Osteocyte (in vitro differentiated cells): ENCODE results near the gene HDAC4. TPM values are rescaled to one million over a fixed set of nuclear protein-coding genes. Genes with fewer than 3 reads are reported as not detected.

ENCODE experiments used
- DNase-seq: peaks from one replicate; pipeline ENCODE4 v3.0.0; 2021; ENCODE audit warnings: mixed read lengths; ENCODE audit not compliant: unreplicated experiment; ENCODE audit errors: extremely low spot score
- H3K27ac Mint-ChIP-seq: one replicate; pipeline ENCODE4 v1.8.0; 2021; ENCODE audit warnings: mild to moderate bottlenecking, mixed read lengths; ENCODE audit not compliant: unreplicated experiment
- H3K27me3 Mint-ChIP-seq: one replicate; pipeline ENCODE4 v1.8.0; 2021; ENCODE audit warnings: mixed read lengths; ENCODE audit not compliant: unreplicated experiment
- H3K36me3 Mint-ChIP-seq: one replicate; pipeline ENCODE4 v1.8.0; 2021; ENCODE audit warnings: mixed read lengths; ENCODE audit not compliant: unreplicated experiment
- H3K4me1 Mint-ChIP-seq: one replicate; pipeline ENCODE4 v1.8.0; 2021; ENCODE audit warnings: mixed read lengths; ENCODE audit not compliant: unreplicated experiment
- H3K4me3 Mint-ChIP-seq: one replicate; pipeline ENCODE4 v1.8.0; 2021; ENCODE audit warnings: mild to moderate bottlenecking, moderate library complexity, mixed read lengths; ENCODE audit not compliant: unreplicated experiment
- H3K9me3 Mint-ChIP-seq: one replicate; pipeline ENCODE4 v1.8.0; 2021; ENCODE audit warnings: mixed read lengths; ENCODE audit not compliant: unreplicated experiment
- CTCF ChIP-seq: fragments of 200-600 bp; sonication (generic); IDR thresholded peaks from 2 replicates; pipeline ENCODE4 v1.5.0; 2021; ENCODE audit warnings: antibody characterized with exemption, mild to moderate bottlenecking, moderate library complexity
- total RNA-seq: library from RNA; stranded (reverse); gene quantifications from 2 replicates; pipeline ENCODE4 v1.2.1, GENCODE V29; 2021

The HDAC4 gene
- total RNA-seq, 1 donor from 2014 or later, result 30.3 TPM

GRCh38 chr2:239215988-239216613 is 184.7 kb downstream of the HDAC4 start:
- Mint-ChIP-seq H3K36me3 (no peaks in the 10 kb centered on the region), H3K27me3 (no peaks in the 10 kb centered on the region), H3K4me3 (no peak overlapping the region), H3K4me1 (peaks cover 9% of the 10 kb centered on the region), H3K9me3 (no peaks in the 10 kb centered on the region), H3K27ac (no peak overlapping the region)
- no peak for TF ChIP-seq CTCF
- no peak for DNase-seq

GRCh38 chr2:239215136-239215925 is 185.5 kb downstream of the HDAC4 start:
- Mint-ChIP-seq H3K36me3 (no peaks in the 10 kb centered on the region), H3K27me3 (no peaks in the 10 kb centered on the region), H3K4me3 (no peak overlapping the region), H3K27ac (no peak overlapping the region), H3K4me1 (peaks cover 3% of the 10 kb centered on the region), H3K9me3 (no peaks in the 10 kb centered on the region)
- no peak for TF ChIP-seq CTCF
- DNase-seq, result no peak

GRCh38 chr2:239214725-239215124 is 186.1 kb downstream of the HDAC4 start:
- DNase-seq, result no peak
- Mint-ChIP-seq H3K9me3 (no peaks in the 10 kb centered on the region), H3K27me3 (no peaks in the 10 kb centered on the region), H3K27ac (no peak overlapping the region), H3K4me1 (peaks cover 3% of the 10 kb centered on the region), H3K36me3 (no peaks in the 10 kb centered on the region), H3K4me3 (no peak overlapping the region)
- no peak for TF ChIP-seq CTCF

- Mint-ChIP-seq H3K27ac (no peak overlapping the region), H3K27me3 (no peaks in the 10 kb centered on the region), H3K4me3 (no peak overlapping the region), H3K36me3 (no peaks in the 10 kb centered on the region), H3K9me3 (no peaks in the 10 kb centered on the region), H3K4me1 (peaks cover 3% of the 10 kb centered on the region)
- DNase-seq, result no peak
- TF ChIP-seq CTCF, result no peak
Observed at GRCh38 chr2:239213643-239214101, 187.1 kb downstream of the HDAC4 start.

- Mint-ChIP-seq H3K27me3 (no peaks in the 10 kb centered on the region), H3K4me3 (no peak overlapping the region)
Observed at GRCh38 chr2:239212929-239213642, 187.7 kb downstream of the HDAC4 start.

More at GRCh38 chr2:239212929-239213642, 187.7 kb downstream of the HDAC4 start:
- Mint-ChIP-seq H3K27ac (no peak overlapping the region), H3K4me1 (peaks cover 3% of the 10 kb centered on the region), H3K36me3 (no peaks in the 10 kb centered on the region), H3K9me3 (no peaks in the 10 kb centered on the region)
- no peak for TF ChIP-seq CTCF
- DNase-seq, result no peak
